ENCODE data around the gene FKRP. TPM values are rescaled to one million over a fixed set of nuclear protein-coding genes. Genes with fewer than 3 reads are reported as not detected.

FKRP gene
- total and polyA plus RNA-seq, 3 donors from 2014 or later, result 22.9 to 37.2 (median 33.0) TPM

DNA sequence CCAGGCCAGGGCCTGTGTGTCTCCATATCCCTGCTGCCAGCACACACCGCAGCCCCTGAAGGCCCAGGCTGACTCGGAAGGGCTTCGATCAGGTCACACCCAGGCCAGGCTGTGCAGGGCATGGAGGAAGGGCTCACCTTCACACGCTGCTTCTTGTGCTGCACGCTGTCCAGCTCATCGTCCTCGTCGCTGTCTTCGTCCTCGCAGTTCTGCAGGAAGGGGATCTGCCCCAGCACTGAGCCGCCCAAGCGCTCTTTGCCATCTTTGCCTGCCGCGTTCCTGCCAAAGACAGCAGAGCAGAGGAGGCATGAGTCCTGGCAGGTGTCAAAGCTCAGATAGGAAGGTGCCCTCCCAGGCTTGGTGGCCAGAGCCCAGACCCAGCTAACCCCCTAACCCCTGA is 15.3 kb upstream of the FKRP start:
- intact Hi-C loops (cut with DNase I; ENCODE audit: low total_unique reads), result no loop called here
- no peak for DNase-seq
- Histone ChIP-seq H3K36me3 (ENCODE audit: low read depth, missing control alignments) (no peaks in the 10 kb centered on the region), H3K27me3 (no peaks in the 10 kb centered on the region), H3K4me1 (peaks cover 15% of the 10 kb centered on the region), H3K4me3 (no peak overlapping the region), H3K9me3 (no peaks in the 10 kb centered on the region), H3K27ac (no peak overlapping the region)
- TF ChIP-seq, protein P1, sequence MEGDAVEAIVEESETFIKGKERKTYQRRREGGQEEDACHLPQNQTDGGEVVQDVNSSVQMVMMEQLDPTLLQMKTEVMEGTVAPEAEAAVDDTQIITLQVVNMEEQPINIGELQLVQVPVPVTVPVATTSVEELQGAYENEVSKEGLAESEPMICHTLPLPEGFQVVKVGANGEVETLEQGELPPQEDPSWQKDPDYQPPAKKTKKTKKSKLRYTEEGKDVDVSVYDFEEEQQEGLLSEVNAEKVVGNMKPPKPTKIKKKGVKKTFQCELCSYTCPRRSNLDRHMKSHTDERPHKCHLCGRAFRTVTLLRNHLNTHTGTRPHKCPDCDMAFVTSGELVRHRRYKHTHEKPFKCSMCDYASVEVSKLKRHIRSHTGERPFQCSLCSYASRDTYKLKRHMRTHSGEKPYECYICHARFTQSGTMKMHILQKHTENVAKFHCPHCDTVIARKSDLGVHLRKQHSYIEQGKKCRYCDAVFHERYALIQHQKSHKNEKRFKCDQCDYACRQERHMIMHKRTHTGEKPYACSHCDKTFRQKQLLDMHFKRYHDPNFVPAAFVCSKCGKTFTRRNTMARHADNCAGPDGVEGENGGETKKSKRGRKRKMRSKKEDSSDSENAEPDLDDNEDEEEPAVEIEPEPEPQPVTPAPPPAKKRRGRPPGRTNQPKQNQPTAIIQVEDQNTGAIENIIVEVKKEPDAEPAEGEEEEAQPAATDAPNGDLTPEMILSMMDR (IDR thresholded peaks at IDR 0.05), result no peak
- no peak for TF ChIP-seq POLR2A (IDR thresholded peaks at IDR 0.05)
- 95% methylated on average over 7 to 14 of the region's 14 CpGs for WGBS, 2 donors

DNA sequence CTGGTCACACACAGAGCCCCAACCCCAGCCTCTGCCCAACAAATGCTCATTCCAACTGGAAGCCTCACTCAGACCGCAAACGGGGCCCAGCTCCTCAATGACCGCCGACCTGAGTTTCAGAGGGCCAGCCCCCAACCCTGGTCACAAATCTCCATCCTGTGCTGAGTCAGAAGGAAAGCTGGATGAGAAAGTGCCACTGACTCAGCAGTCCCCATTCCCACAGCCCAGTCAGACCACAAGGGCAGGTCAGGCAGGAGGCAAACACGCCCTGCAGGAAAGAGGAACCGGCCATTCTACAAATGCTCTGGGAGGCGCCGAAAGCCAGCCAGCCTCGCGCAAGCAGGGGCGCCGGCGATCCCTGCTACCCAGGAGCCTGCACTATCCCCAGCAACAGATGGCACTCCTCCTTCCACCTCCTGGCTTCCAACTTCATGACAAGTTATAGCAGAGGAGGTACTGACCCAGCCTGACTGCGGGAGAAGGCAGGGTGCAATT is 14.8 kb upstream of the FKRP start:
- no peaks in the 10 kb centered on the region for H3K9me3 ChIP-seq
- no peak overlapping the region for H3K27ac ChIP-seq
- intact Hi-C loops (cut with DNase I; ENCODE audit: low total_unique reads), result no loop called here
- TF ChIP-seq, protein P1 (IDR thresholded peaks at IDR 0.05), result no peak
- TF ChIP-seq POLR2A (IDR thresholded peaks at IDR 0.05), result no peak
- H3K27me3 ChIP-seq, result no peaks in the 10 kb centered on the region
- H3K4me1 ChIP-seq, result peaks cover 15% of the 10 kb centered on the region
- no peak for DNase-seq
- no peak overlapping the region for H3K4me3 ChIP-seq
- 74 to 76% methylated on average over 13 to 14 of the region's 14 CpGs for WGBS, 2 donors
- no peaks in the 10 kb centered on the region for H3K36me3 ChIP-seq (ENCODE audit: low read depth, missing control alignments)

DNA sequence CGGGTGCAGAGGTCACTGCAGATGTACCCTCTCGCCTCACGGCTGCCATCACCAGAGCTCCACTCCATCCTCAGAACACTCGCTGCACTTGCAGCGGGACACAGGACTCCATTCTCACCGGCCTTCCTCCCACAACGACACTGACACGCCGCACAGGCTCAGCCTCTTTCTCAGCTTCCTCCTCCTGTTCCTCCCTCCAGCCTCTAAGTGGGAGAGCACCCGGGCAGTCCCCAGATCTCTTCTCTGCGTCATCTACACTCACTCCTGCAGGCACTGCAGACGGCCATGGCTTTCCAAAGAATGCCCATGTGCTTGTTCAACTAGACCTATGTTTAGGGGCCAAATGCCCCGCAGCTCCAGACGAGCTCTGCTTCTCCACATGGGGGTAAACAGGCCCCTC is 14.3 kb upstream of the FKRP start:
- Histone ChIP-seq H3K4me1 (peaks cover 17% of the 10 kb centered on the region), H3K27ac (no peak overlapping the region), H3K36me3 (ENCODE audit: low read depth, missing control alignments) (no peaks in the 10 kb centered on the region), H3K27me3 (no peaks in the 10 kb centered on the region), H3K4me3 (no peak overlapping the region), H3K9me3 (no peaks in the 10 kb centered on the region)
- WGBS, 2 donors, result 73 to 80% methylated on average over 14 of the region's 14 CpGs
- TF ChIP-seq, protein P1 (IDR thresholded peaks at IDR 0.05), result no peak
- TF ChIP-seq POLR2A (IDR thresholded peaks at IDR 0.05), result no peak
- intact Hi-C loops (cut with DNase I; ENCODE audit: low total_unique reads), result no loop called here
- no peak for DNase-seq

DNA sequence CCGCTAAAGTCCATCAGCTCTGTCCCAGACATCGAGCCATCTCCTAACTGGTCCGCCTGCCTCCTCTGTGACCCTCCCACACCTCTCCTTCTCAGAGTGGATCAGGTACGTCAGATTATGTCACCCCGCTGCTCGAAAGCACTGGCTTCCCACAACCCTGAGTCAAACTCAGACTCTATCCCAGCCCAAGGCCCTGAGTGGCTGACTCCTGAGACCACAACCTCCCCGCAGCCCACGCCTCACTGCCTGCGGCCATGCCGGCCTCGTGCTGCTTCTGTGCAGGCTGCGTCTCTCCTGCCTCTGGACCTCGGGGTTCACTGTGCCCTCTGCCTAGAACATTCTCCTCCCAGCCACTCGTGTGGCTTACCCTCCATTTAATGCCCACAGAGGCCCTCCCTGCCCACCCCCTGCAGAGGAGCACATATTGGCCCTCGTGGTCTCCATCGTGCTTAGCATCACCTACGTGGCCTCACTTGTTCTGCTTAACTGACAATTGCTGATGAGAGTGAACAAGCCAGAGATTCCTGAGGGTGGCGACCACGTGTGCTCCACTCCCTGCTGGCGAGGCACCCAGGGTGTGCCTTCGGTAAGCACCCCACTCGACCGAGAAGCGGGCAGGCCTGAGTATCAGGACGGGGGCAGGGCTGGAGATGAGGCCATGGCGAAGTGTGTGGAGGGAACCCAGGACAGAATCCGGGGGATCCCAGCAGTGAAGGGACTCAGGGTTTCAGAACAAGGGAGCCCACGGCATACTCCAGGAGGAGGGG is 13.5 kb upstream of the FKRP start:
- H3K27me3 ChIP-seq, result no peaks in the 10 kb centered on the region
- H3K4me3 ChIP-seq, result no peak overlapping the region
- no peaks in the 10 kb centered on the region for H3K9me3 ChIP-seq
- H3K4me1 ChIP-seq, result peaks cover 19% of the 10 kb centered on the region
- no peak for DNase-seq
- H3K27ac ChIP-seq, result no peak overlapping the region
- TF ChIP-seq POLR2A (IDR thresholded peaks at IDR 0.05), result no peak
- TF ChIP-seq, protein P1 (IDR thresholded peaks at IDR 0.05), result no peak
- 89 to 94% methylated on average over 26 to 28 of the region's 28 CpGs for WGBS, 2 donors
- H3K36me3 ChIP-seq (ENCODE audit: low read depth, missing control alignments), result no peaks in the 10 kb centered on the region
- intact Hi-C loops (cut with DNase I; ENCODE audit: low total_unique reads), result no loop called here

All from testis (tissue), 3 donors.